ENCODE results near the gene TCAIM.

TCAIM gene

DNA sequence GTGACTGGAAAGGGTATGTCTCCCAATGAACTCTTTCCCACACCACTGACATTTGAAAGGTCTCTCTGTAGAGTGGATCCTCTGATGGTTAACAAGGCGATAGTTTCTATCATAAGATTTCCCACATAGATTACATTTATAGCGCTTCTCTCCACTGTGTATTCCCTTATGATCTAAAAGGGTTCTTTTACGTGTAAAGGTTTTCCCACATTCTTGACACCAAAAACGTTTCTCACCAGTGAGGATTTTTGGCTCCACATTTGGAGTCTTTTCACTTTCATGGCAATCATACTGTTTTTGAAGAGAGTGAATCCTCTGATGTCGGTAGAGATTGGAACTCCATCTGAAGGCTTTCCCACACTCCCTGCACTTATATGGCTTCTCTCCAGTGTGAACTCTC is 108.4 kb downstream of the TCAIM start:
- no peak for DNase-seq (ENCODE audit: low read depth)

DNA sequence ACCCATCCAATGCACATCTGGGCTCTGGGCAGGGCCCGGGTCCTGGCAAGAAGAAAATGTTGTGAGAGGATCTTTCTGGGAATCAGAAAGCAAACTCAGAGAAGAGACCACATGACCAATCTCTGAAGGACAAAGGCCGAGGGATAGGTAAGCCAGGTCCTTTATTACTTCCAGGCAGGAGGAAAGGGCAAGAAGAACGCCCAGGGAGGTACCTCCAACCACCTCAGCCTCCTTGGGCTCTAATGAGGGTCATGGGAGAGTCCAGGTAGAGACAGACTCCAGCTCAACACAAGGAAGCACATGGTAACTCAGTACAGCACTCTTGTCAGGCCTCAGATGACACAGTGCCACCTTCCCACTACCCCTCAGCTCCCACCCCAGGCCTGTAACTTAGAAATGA is 112.9 kb downstream of the TCAIM start:
- DNase-seq (ENCODE audit: low read depth), result no peak

DNA sequence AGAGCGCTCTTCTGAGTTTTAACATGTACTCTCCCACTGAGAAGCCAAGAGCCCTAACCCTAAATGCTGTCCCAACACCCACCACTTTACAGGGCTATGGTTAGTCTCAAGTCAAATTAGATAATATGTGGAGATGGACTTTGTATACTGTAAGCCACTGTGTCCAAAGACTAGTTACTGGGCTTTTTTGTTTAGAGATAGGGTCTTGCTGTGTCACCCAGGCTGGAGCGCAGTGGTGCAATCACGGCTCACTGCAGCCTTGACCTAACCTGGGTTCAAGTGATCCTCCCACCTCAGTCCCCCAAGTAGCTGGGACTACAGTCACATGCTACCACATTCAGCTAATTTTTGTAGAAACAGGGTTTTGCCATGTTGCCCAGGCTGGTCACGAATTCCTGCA is 115.7 kb downstream of the TCAIM start:
- no peak for DNase-seq (ENCODE audit: low read depth)

DNA sequence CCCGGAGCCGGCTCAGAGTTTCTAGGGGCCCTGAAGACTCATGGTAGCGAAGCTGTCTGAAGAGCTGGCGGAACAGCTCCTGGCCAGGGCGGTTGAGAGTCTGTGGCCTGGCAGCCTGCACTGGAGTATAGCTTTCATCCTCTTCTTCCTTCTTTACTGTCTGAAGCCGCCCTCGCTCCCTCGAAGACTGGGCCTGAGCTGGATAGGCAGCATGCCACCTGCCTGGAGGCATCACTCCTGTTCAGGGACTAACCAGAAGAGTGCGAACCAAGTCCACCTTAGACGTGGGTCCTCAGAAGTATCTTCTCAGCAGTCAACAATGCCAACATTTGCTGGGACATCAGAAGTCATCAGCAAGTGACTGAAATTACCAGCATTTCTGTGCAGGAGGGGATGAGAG is 116.8 kb downstream of the TCAIM start:
- DNase-seq (ENCODE audit: low read depth), result no peak

Measured in stimulated activated CD8-positive, alpha-beta memory T cell treated with anti-CD3 and anti-CD28 coated beads, Interleukin-12 subunit alpha, Interleukin-12 subunit beta, amount 100 ng/mL, for 4 hours (primary cell).